Right atrium auricular region (tissue), 2 donors: Measurements from ENCODE around the gene TEAD2. TPM values are rescaled to one million over a fixed set of nuclear protein-coding genes. Genes with fewer than 3 reads are reported as not detected.

Source experiments
- DNase-seq: peaks from one replicate; pipeline ENCODE4 v3.0.0-alpha.2; 2019; ENCODE audit warnings: low spot score
- H3K27ac ChIP-seq, 2 donors: fragments of 200-600 bp; sonication (generic); 1 replicate in 1 of 2; 2 replicates in 1 of 2; pipeline ENCODE4 v1.5.1; 2016 to 2019
- H3K27me3 ChIP-seq, 2 donors: fragments of 200-600 bp; sonication (generic); one replicate each; pipeline versions ENCODE4 v1.5.1 to v1.6.0; 2017 to 2019
- H3K36me3 ChIP-seq: fragments of 200-600 bp; sonication (generic); one replicate; pipeline ENCODE4 v1.5.1; 2016
- H3K4me1 ChIP-seq, 2 donors: fragments of 200-600 bp; sonication (generic); one replicate each; pipeline versions ENCODE4 v1.5.1 to v1.6.0; 2017 to 2019
- H3K4me3 ChIP-seq, 2 donors: fragments of 200-600 bp; sonication (generic); 1 replicate in 1 of 2; 2 replicates in 1 of 2; pipeline ENCODE4 v1.5.1; 2017 to 2019; ENCODE audit warnings: mild to moderate bottlenecking in 1 of 2, moderate library complexity in 1 of 2
- H3K9me3 ChIP-seq, 2 donors: fragments of 200-600 bp; sonication (generic); one replicate each; pipeline ENCODE4 v1.5.1; 2019
- total RNA-seq, 2 donors: library from RNA; depleted of rRNA; stranded (reverse); fragments of >200 nt; gene quantifications; one replicate each; pipeline ENCODE4 v1.1.0, GENCODE V29; 2016
- TF ChIP-seq, protein P1 (sequence below), 2 donors: fragments of 200-600 bp; sonication (generic); IDR thresholded peaks; one replicate each; pipeline ENCODE4 v1.5.1; 2019; ENCODE audit warnings: antibody characterized with exemption in 2 of 2

TEAD2 gene
- total RNA-seq, 2 donors from 2014 or later = 39.8 to 45.3 TPM

DNA sequence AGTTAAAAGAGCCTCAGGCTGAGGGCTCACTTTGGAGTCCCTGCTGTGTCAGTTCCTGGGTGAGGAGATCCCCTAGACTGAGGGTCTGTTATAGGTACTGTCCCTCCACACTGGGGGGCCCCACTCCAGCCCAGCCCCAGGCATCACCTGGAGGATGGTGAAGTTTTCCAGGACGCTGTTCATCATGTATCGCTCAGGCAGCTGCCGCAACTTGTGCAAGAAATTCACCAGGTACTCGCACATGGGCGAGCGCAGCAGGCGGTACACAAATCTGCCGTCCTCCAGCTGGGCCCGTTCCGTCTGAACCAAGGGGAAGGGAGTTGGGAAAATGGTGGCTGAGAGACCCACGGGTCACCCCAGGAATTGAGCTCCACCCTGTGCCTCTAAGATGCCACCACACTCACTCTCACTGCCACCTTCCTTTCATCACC lies 19.9 kb downstream of the TEAD2 start:
- Histone ChIP-seq H3K9me3 (no peaks in the 10 kb centered on the region), H3K4me3 (no peak overlapping the region), H3K27me3 (no peaks in the 10 kb centered on the region), H3K4me1 (peaks cover 5 to 36% of the 10 kb centered on the region in 2 donors), H3K27ac (no peak overlapping the region), H3K36me3 (peaks cover 54% of the 10 kb centered on the region)
- TF ChIP-seq, protein P1, sequence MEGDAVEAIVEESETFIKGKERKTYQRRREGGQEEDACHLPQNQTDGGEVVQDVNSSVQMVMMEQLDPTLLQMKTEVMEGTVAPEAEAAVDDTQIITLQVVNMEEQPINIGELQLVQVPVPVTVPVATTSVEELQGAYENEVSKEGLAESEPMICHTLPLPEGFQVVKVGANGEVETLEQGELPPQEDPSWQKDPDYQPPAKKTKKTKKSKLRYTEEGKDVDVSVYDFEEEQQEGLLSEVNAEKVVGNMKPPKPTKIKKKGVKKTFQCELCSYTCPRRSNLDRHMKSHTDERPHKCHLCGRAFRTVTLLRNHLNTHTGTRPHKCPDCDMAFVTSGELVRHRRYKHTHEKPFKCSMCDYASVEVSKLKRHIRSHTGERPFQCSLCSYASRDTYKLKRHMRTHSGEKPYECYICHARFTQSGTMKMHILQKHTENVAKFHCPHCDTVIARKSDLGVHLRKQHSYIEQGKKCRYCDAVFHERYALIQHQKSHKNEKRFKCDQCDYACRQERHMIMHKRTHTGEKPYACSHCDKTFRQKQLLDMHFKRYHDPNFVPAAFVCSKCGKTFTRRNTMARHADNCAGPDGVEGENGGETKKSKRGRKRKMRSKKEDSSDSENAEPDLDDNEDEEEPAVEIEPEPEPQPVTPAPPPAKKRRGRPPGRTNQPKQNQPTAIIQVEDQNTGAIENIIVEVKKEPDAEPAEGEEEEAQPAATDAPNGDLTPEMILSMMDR (IDR thresholded peaks at IDR 0.05) = no peak
- DNase-seq = no peak

DNA sequence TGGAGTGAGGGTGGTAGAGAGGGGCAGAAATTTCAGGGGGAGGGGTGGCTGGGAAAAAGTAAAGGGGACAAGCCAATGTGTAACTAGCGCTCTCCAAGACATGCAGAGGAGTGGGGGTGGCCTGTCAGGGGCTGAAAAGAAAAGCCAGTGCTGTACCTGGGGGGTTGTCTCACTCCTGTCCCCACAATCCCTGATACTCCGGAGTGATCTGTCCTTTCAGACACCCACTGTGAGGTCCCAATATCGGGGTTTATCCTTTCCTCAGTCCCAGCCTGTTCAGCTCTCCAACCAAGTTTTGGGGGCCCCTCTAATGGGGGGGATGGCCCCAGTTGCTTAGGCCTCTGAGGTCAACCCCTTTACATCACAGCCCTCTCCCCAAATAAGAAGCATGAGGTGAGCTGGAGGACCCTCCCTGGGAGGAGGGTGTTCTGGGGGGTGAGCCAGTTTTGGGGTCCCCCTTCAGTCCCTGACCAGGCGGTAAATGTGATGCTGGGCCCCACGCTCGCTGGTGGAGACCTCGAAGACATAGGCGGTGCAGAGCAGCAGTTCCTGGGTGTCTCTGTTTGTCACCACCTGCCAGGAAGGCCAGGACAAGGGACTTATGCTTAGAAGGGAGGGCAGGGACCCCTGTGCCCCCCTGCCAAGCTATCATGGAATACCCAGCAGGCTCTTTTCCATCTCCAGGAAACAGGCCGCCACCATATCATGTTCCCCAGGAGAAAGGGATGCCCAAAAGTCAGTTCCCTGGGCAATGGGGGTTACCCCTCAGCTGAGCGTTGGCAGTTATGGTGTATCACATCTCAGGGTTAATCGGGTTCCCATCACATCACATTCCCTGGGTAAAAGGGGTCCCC lies 21.1 kb downstream of the TEAD2 start:
- Histone ChIP-seq H3K4me3 (no peak overlapping the region), H3K4me1 (peaks cover 5 to 36% of the 10 kb centered on the region in 2 donors), H3K36me3 (peaks cover 43% of the 10 kb centered on the region), H3K9me3 (no peaks in the 10 kb centered on the region), H3K27me3 (no peaks in the 10 kb centered on the region), H3K27ac (peak overlapping the region; percentile 85 to 91)
- TF ChIP-seq, protein P1 (IDR thresholded peaks at IDR 0.05) = no peak
- DNase-seq = no peak

DNA sequence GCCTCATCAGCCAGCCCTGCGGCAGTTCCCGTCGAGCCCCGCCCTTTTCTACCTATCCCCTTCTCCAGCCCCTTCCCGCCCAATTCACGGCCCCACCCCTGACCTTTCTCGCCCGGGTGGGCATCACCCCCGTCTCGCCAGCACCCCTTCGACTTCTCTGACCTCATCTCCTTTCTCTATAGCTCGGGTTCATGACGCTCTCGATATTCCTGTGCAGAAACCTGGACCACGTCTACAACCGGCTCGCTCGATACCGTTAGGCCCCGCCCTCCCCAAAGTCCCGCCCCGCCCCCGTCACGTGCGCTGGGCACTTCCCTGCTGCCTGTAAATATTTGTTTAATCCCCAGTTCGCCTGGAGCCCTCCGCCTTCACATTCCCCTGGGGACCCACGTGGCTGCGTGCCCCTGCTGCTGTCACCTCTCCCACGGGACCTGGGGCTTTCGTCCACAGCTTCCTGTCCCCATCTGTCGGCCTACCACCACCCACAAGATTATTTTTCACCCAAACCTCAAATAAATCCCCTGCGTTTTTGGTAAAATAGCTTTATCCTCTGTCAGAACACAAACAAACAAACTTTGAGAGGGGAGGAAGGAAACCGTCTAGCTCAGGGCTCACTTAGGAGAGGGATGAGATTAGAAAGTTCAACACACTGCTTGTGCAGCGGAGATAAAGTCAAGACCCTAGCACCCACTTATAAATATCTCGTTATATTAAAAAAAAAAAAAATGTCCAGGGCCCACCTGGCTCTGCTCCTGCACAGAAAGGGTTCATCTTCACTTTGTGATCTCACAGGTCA lies 21.9 kb downstream of the TEAD2 start:
- peaks cover 37% of the 10 kb centered on the region for H3K36me3 ChIP-seq

DNA sequence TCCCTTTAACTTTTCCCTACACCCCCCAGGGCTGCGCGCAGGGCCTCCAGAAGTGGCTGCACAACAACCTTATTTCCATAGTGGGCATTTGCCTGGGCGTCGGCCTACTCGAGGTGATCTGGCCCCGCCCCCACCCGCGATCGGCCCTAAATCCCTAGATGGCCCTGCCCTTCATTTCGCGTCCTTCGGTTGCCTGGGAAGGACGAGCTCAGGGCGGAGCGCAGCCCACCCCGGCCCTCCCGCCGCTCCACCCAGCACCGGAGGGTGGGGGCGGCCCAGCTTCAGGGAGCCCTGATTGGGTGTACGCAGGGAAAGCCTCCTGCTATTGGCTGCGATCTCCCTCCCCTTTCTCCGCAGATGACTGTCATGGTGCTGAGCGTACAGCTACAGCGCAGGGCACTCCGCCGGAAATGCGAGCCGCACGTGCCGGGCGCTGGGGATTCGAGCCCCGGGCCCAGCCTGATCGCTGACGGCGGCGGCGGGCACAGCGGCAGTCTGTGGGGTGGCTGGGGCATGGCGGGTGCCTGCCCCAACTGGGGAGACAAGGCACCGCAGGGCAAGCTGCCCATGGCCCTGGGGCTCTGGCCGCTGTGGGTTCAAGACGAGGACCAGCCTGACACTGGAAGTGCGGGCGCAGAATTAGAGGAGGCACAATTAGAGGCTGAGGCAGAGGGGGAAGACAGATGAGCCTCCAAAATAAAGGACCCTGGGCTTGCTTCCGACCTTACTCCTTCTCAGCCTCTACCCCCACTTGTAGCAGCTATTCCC lies 22.7 kb downstream of the TEAD2 start:
- DNase-seq = peak; percentile 93

More for the DNA sequence above, 21.9 kb downstream of the TEAD2 start:
- H3K4me3 ChIP-seq = peak overlapping the region; percentile 40 to 54
- no peaks in the 10 kb centered on the region for H3K9me3 ChIP-seq
- H3K27me3 ChIP-seq = no peaks in the 10 kb centered on the region
- TF ChIP-seq, protein P1 (IDR thresholded peaks at IDR 0.05) = no peak
- H3K27ac ChIP-seq = peak overlapping the region; percentile 85 to 91
- DNase-seq = peak; percentile 77
- peaks cover 5 to 36% of the 10 kb centered on the region in 2 donors for H3K4me1 ChIP-seq

More for the DNA sequence above, 22.7 kb downstream of the TEAD2 start:
- H3K36me3 ChIP-seq = peaks cover 29% of the 10 kb centered on the region
- no peaks in the 10 kb centered on the region for H3K27me3 ChIP-seq
- TF ChIP-seq, protein P1 (IDR thresholded peaks at IDR 0.05) = no peak
- no peaks in the 10 kb centered on the region for H3K9me3 ChIP-seq
- H3K4me1 ChIP-seq = peaks cover 5 to 36% of the 10 kb centered on the region in 2 donors
- H3K27ac ChIP-seq = peak overlapping the region; percentile 85 to 91
- peak overlapping the region; percentile 40 to 54 for H3K4me3 ChIP-seq
